Stimulated activated CD8-positive, alpha-beta memory T cell treated with anti-CD3 and anti-CD28 coated beads, Interleukin-4, amount 100 ng/mL, for 48 hours (primary cell): ENCODE measurements around the gene MAP4K2.

Experiments used
- DNase-seq: peaks from one replicate; pipeline ENCODE4 v3.0.0-alpha.2; 2020

Gene MAP4K2

GRCh38 chr11:64754124-64754918 is 48.7 kb downstream of the MAP4K2 start:
- no peak for DNase-seq

- no peak for DNase-seq
Measured at GRCh38 chr11:64753380-64754123, 49.5 kb downstream of the MAP4K2 start.

GRCh38 chr11:64753019-64753379 is 50.0 kb downstream of the MAP4K2 start:
- no peak for DNase-seq

- no peak for DNase-seq
Measured at GRCh38 chr11:64752175-64752970, 50.6 kb downstream of the MAP4K2 start.

- DNase-seq = no peak
Measured at GRCh38 chr11:64751580-64751979, 51.4 kb downstream of the MAP4K2 start.

GRCh38 chr11:64751136-64751535 is 51.9 kb downstream of the MAP4K2 start:
- DNase-seq = no peak

- no peak for DNase-seq
Measured at GRCh38 chr11:64750361-64751054, 52.5 kb downstream of the MAP4K2 start.

GRCh38 chr11:64747961-64748665 is 54.9 kb downstream of the MAP4K2 start:
- DNase-seq = no peak

- DNase-seq = no peak
Measured at GRCh38 chr11:64746486-64746885, 56.5 kb downstream of the MAP4K2 start.

GRCh38 chr11:64745521-64746328 is 57.3 kb downstream of the MAP4K2 start:
- DNase-seq = peak; percentile 80

GRCh38 chr11:64745189-64745520 is 57.9 kb downstream of the MAP4K2 start:
- DNase-seq = peak; percentile 64

- no peak for DNase-seq
Measured at GRCh38 chr11:64744544-64745188, 58.3 kb downstream of the MAP4K2 start.

- DNase-seq = peak; percentile 91
Measured at GRCh38 chr11:64743591-64744543, 59.1 kb downstream of the MAP4K2 start, which contains the start of gene RASGRP2. Gene RASGRP2 (minus strand): TSS chr11:64744142. CDS start chr11:64742866, 1,276 bp downstream.

GRCh38 chr11:64742889-64743590 is 60.0 kb downstream of the MAP4K2 start:
- peak; percentile 88 for DNase-seq

GRCh38 chr11:64742087-64742888 is 60.7 kb downstream of the MAP4K2 start:
- no peak for DNase-seq

GRCh38 chr11:64741375-64742086 is 61.5 kb downstream of the MAP4K2 start:
- DNase-seq = no peak

GRCh38 chr11:64739871-64740270 is 63.1 kb downstream of the MAP4K2 start:
- DNase-seq = no peak
